Esophagus muscularis mucosa (tissue), 3 donors: ENCODE measurements around the gene LLGL1.

Experiments
- POLR2AphosphoS5 ChIP-seq, 2 donors: sonication (generic); formaldehyde crosslinking; IDR thresholded peaks; one replicate each; pipeline ENCODE4 v1.6.1; 2017; ENCODE audit warnings: antibody characterized with exemption in 2 of 2
- TF ChIP-seq, protein P1 (sequence below), 3 experiments: fragments of 200-600 bp in 2 of 3; fragments of 450-650 bp in 1 of 3; sonication (generic) in 2 of 3; IDR thresholded peaks; one replicate each; pipeline ENCODE4 v1.5.1; 2017 to 2019; ENCODE audit warnings: antibody characterized with exemption in 3 of 3, mild to moderate bottlenecking in 2 of 3, moderate library complexity in 1 of 3

DNA sequence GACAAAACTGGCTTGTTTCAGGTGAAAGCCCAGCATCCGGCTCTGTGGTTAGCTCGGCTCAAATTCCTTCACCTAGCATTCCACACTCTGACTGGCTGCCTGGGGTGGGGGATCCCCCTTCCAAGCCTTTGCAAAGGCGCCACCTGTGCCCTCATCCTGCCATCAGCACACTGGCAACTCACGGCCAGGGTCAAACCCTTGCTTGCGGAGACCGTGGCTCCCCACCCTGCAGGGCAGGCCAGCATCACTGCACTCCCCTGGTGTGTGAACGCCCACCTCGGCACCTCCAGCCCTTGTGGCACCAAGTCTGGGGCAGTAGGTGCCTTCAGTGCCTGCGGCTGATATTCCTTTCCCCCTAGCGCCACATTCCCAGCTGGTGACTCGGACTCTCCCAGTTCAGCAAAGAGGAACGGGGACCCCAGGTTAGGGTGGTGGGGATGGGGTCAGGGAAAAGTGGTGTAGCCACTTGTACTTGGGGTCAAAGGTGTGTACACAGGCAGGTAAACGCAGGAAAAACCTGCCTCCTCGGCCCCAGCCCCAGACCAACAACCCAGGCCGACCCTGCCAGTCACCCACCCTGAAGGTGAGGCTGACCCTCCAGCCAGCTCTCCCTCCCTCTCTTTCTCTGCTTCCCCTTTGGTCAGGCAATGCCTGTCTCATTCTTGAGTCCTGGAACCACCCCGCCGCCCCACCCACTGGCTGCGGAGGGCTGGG, 32.0 kb downstream of the LLGL1 start:
- TF ChIP-seq POLR2AphosphoS5 (IDR thresholded peaks at IDR 0.05) = no peak
- TF ChIP-seq, protein P1, sequence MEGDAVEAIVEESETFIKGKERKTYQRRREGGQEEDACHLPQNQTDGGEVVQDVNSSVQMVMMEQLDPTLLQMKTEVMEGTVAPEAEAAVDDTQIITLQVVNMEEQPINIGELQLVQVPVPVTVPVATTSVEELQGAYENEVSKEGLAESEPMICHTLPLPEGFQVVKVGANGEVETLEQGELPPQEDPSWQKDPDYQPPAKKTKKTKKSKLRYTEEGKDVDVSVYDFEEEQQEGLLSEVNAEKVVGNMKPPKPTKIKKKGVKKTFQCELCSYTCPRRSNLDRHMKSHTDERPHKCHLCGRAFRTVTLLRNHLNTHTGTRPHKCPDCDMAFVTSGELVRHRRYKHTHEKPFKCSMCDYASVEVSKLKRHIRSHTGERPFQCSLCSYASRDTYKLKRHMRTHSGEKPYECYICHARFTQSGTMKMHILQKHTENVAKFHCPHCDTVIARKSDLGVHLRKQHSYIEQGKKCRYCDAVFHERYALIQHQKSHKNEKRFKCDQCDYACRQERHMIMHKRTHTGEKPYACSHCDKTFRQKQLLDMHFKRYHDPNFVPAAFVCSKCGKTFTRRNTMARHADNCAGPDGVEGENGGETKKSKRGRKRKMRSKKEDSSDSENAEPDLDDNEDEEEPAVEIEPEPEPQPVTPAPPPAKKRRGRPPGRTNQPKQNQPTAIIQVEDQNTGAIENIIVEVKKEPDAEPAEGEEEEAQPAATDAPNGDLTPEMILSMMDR (IDR thresholded peaks at IDR 0.05) = no peak
